Left ventricle myocardium inferior (tissue), 1 donor: ENCODE measurements around the gene DDX50. TPM values are rescaled to one million over a fixed set of nuclear protein-coding genes. Genes with fewer than 3 reads are reported as not detected.

ENCODE experiments used
- DNase-seq: peaks from one replicate; pipeline ENCODE4 v3.0.0-alpha.2; 2020
- H3K27ac ChIP-seq: fragments of 200-600 bp; replicated peaks from 2 replicates; pipeline ENCODE4 v1.8.0; 2021
- H3K27me3 ChIP-seq: fragments of 200-600 bp; 2 replicates; pipeline ENCODE4 v1.8.0; 2021; ENCODE audit warnings: low read depth
- H3K36me3 ChIP-seq: fragments of 200-600 bp; 2 replicates; pipeline ENCODE4 v1.8.0; 2021
- H3K4me1 ChIP-seq: fragments of 200-600 bp; 2 replicates; pipeline ENCODE4 v1.8.0; 2021
- H3K4me3 ChIP-seq: fragments of 200-600 bp; 2 replicates; pipeline ENCODE4 v1.8.0; 2021; ENCODE audit warnings: mild to moderate bottlenecking, moderate library complexity
- H3K9me3 ChIP-seq: fragments of 200-600 bp; replicated peaks from 2 replicates; pipeline ENCODE4 v1.8.0; 2021
- CTCF ChIP-seq: fragments of 200-600 bp; IDR thresholded peaks from 2 replicates; pipeline ENCODE4 v1.8.0; 2021; ENCODE audit warnings: antibody characterized with exemption, mild to moderate bottlenecking, borderline replicate concordance
- intact Hi-C: fragments of 100-400 bp; cut with micrococcal nuclease; formaldehyde crosslinking; loops from one replicate; pipeline ENCODE4 v1.11.0; 2022
- total RNA-seq: library from RNA; stranded (reverse); fragmentation: NEBNext Ultra II Directional; extraction: Animal tissue kit (Norgen Biotek cat#: 25700); gene quantifications from one replicate; pipeline ENCODE4 v1.2.1, GENCODE V29; 2021
- donor health status: DM: no; HTN: yes; CAD: no; lungs with severe emphysema.

The DDX50 gene
- total RNA-seq, 1 donor from 2014 or later, result 20.2 TPM

DNA sequence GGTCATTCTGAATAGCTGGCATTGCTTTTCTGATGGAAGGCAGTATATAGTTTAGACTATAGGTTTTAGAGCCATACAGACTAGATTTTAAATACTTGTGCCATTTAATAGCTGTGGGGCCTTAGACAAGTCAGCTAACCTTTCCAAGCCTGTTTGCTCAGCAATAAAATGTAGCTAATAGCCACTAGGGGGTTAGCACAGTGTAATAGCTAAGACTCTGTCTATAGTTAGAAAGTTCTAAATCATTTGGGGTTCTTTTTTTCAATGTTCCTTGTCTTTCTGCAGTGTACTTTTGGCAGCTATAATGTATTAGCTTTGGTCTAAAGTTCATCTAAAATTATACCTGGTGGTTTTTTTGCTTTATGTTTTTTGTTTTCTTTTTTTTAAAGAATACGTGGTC, 80.0 kb downstream of the DDX50 start:
- peaks cover 85% of the 10 kb centered on the region for H3K36me3 ChIP-seq
- H3K27ac ChIP-seq, result no peak overlapping the region
- TF ChIP-seq CTCF, result peak; percentile 15
- intact Hi-C loops, result no loop called here
- no peaks in the 10 kb centered on the region for H3K27me3 ChIP-seq
- no peak for DNase-seq
- H3K4me1 ChIP-seq, result no peaks in the 10 kb centered on the region
- H3K9me3 ChIP-seq, result no peaks in the 10 kb centered on the region
- no peak overlapping the region for H3K4me3 ChIP-seq

GRCh38 chr10:68982389-68982788, 81.3 kb downstream of the DDX50 start:
- Histone ChIP-seq H3K4me3 (no peak overlapping the region), H3K4me1 (no peaks in the 10 kb centered on the region), H3K36me3 (peaks cover 73% of the 10 kb centered on the region), H3K9me3 (no peaks in the 10 kb centered on the region), H3K27me3 (no peaks in the 10 kb centered on the region), H3K27ac (no peak overlapping the region)
- TF ChIP-seq CTCF, result no peak
- DNase-seq, result no peak
- intact Hi-C loops, result no loop called here

DNA sequence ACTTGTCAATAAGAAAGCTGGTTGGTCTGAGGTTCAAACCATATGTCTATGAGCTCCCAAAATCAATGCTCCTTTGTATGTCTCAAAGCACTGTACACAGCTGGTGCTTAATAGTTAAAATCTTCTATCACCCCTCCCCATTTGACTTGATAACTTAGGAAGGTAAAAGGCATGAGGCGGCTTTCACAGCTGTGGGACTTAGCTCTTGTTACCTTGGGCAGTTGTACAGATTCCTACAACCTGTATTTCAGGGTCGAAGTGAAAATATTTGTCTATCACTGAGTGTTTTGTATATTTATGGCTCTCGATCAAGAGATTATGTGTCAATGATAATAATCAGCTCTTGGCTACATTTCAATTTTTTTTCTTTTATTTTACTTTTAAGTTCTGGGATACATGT, 86.5 kb downstream of the DDX50 start:
- H3K4me1 ChIP-seq, result peaks cover 47% of the 10 kb centered on the region
- H3K36me3 ChIP-seq, result peaks cover 24% of the 10 kb centered on the region
- no peaks in the 10 kb centered on the region for H3K9me3 ChIP-seq
- DNase-seq, result no peak
- intact Hi-C loops, result no loop called here
- no peak for TF ChIP-seq CTCF
- no peak overlapping the region for H3K27ac ChIP-seq
- no peaks in the 10 kb centered on the region for H3K27me3 ChIP-seq
- H3K4me3 ChIP-seq, result peak overlapping the region; percentile 90

GRCh38 chr10:68988530-68989316, 87.6 kb downstream of the DDX50 start, which contains the start of gene KIFBP:
KIFBP (plus strand) TSS chr10:68988803; CDS start chr10:68988833, 30 bp downstream.
- intact Hi-C loops, result no loop called here
- peak within 1 kb of the TSS; percentile 90 for H3K4me3 ChIP-seq

GRCh38 chr10:68989317-68989990, 88.3 kb downstream of the DDX50 start:
- H3K36me3 ChIP-seq, result peaks cover 9% of the 10 kb centered on the region
- no peaks in the 10 kb centered on the region for H3K9me3 ChIP-seq
- no peak for TF ChIP-seq CTCF
- H3K4me3 ChIP-seq, result peak overlapping the region; percentile 90
- no peaks in the 10 kb centered on the region for H3K27me3 ChIP-seq
- intact Hi-C loops, result no loop called here
- H3K4me1 ChIP-seq, result peaks cover 66% of the 10 kb centered on the region
- H3K27ac ChIP-seq, result peak overlapping the region; percentile 92
- no peak for DNase-seq

More at GRCh38 chr10:68988530-68989316, 87.6 kb downstream of the DDX50 start, which contains the start of gene KIFBP:
- Histone ChIP-seq H3K27me3 (no peaks in the 10 kb centered on the region), H3K27ac (peak within 1 kb of the TSS; percentile 92), H3K36me3 (peaks cover 12% of the 10 kb centered on the region), H3K4me1 (peaks cover 58% of the 10 kb centered on the region), H3K9me3 (no peaks in the 10 kb centered on the region)
- TF ChIP-seq CTCF, result peak; percentile 60
- peak; percentile 91 for DNase-seq
